Neuronal stem cell (in vitro differentiated cells): ENCODE results near the gene PTRH2.

Source experiments
- DNase-seq: peaks from one replicate; pipeline ENCODE4 v3.0.0-alpha.2; 2013; ENCODE audit warnings: low spot score
- H2AFZ ChIP-seq: one replicate; pipeline ENCODE4 v1.6.1; 2013; ENCODE audit warnings: mild to moderate bottlenecking, low read length, inconsistent platforms
- H2AK5ac ChIP-seq: 2 replicates; pipeline ENCODE4 v1.6.1; 2013; ENCODE audit warnings: low read depth, mild to moderate bottlenecking, inconsistent platforms, low read length, moderate library complexity, mixed read lengths
- H2BK120ac ChIP-seq: 2 replicates; pipeline ENCODE4 v1.6.1; 2013; ENCODE audit warnings: low read depth, mild to moderate bottlenecking, inconsistent platforms, low read length, moderate library complexity, mixed read lengths
- H2BK12ac ChIP-seq: one replicate; pipeline ENCODE4 v1.6.1; 2013; ENCODE audit warnings: low read length, inconsistent platforms
- H2BK15ac ChIP-seq: 2 replicates; pipeline ENCODE4 v1.6.1; 2013; ENCODE audit warnings: mild to moderate bottlenecking, low read length, inconsistent platforms, mixed read lengths
- H2BK5ac ChIP-seq: one replicate; pipeline ENCODE4 v1.6.1; 2013; ENCODE audit warnings: inconsistent platforms, mild to moderate bottlenecking, low read length, moderate library complexity
- H3K14ac ChIP-seq: one replicate; pipeline ENCODE4 v1.6.1; 2013; ENCODE audit warnings: low read length, inconsistent platforms
- H3K18ac ChIP-seq: 2 replicates; pipeline ENCODE4 v1.6.1; 2013; ENCODE audit warnings: low read length, inconsistent platforms
- H3K23ac ChIP-seq: 2 replicates; pipeline ENCODE4 v1.6.1; 2013; ENCODE audit warnings: low read depth, mild to moderate bottlenecking, mixed read lengths, low read length, inconsistent platforms; ENCODE audit not compliant: poor library complexity
- H3K27ac ChIP-seq: replicated peaks from 3 replicates; pipeline ENCODE4 v1.5.1; 2013; ENCODE audit warnings: low read length, inconsistent platforms
- H3K27me3 ChIP-seq, 3 experiments: 2 replicates each; pipeline ENCODE4 v1.6.1; 2013; ENCODE audit warnings: low read length in 3 of 3, mild to moderate bottlenecking in 2 of 3, inconsistent platforms in 1 of 3, low read depth in 1 of 3, mixed read lengths in 1 of 3, moderate library complexity in 1 of 3; ENCODE audit not compliant: control insufficient read depth in 3 of 3, insufficient read depth in 3 of 3
- H3K36me3 ChIP-seq, 2 donors: replicated peaks in 1 of 2; 2 replicates each; pipeline ENCODE4 v1.6.1; 2013; ENCODE audit warnings: low read length in 2 of 2; ENCODE audit not compliant: control insufficient read depth in 2 of 2, insufficient read depth in 2 of 2
- H3K4ac ChIP-seq: 2 replicates; pipeline ENCODE4 v1.6.1; 2013; ENCODE audit warnings: inconsistent platforms, mild to moderate bottlenecking, low read length, moderate library complexity
- H3K4me1 ChIP-seq, 2 donors: 1 replicate in 1 of 2; 2 replicates in 1 of 2; pipeline ENCODE4 v1.6.1; 2013; ENCODE audit warnings: low read length in 2 of 2, low read depth in 1 of 2; ENCODE audit not compliant: control insufficient read depth in 2 of 2, insufficient read depth in 1 of 2
- H3K4me2 ChIP-seq: one replicate; pipeline ENCODE4 v1.6.1; 2013; ENCODE audit warnings: mild to moderate bottlenecking, low read length, inconsistent platforms; ENCODE audit not compliant: insufficient read depth, poor library complexity, severe bottlenecking
- H3K4me3 ChIP-seq, 2 donors: 2 replicates each; pipeline ENCODE4 v1.5.1; 2013; ENCODE audit warnings: low read length in 2 of 2, mild to moderate bottlenecking in 2 of 2, inconsistent platforms in 1 of 2, moderate library complexity in 1 of 2
- H3K79me1 ChIP-seq: one replicate; pipeline ENCODE4 v1.6.1; 2013; ENCODE audit warnings: low read depth, mild to moderate bottlenecking, inconsistent platforms, low read length, moderate library complexity
- H3K9ac ChIP-seq: one replicate; pipeline ENCODE4 v1.6.1; 2013; ENCODE audit warnings: mild to moderate bottlenecking, low read depth, low read length, inconsistent platforms; ENCODE audit not compliant: poor library complexity
- H3K9me3 ChIP-seq, 2 donors: replicated peaks in 1 of 2; 2 replicates each; pipeline versions ENCODE3 to v1.6.1; 2013; ENCODE audit warnings: low read length in 2 of 2, mild to moderate bottlenecking in 2 of 2, inconsistent platforms in 1 of 2, low read depth in 1 of 2, mixed read lengths in 1 of 2, moderate library complexity in 1 of 2; ENCODE audit not compliant: control insufficient read depth in 2 of 2, insufficient read depth in 1 of 2
- H4K8ac ChIP-seq: one replicate; pipeline ENCODE4 v1.6.1; 2013; ENCODE audit warnings: low read depth, mild to moderate bottlenecking, inconsistent platforms, low read length, moderate library complexity
- H4K91ac ChIP-seq: one replicate; pipeline ENCODE4 v1.6.1; 2013; ENCODE audit warnings: low read length, low read depth, mild to moderate bottlenecking, inconsistent platforms; ENCODE audit not compliant: poor library complexity
- WGBS, 2 donors: extraction: QIAGEN DNeasy Blood & Tissue Kit; methylation state at CpG; one replicate each; pipeline ENCODE4 v1.1.7; 2013; ENCODE audit warnings: missing lambda C conversion rate in 2 of 2, mixed read lengths in 1 of 2; ENCODE audit not compliant: insufficient read length in 2 of 2, insufficient replicate concordance in 1 of 2; ENCODE audit errors: extremely low coverage in 2 of 2; 5-methylcytosine and 5-hydroxymethylcytosine counted together

PTRH2 gene

GRCh38 chr17:59669944-59670343 is 37.3 kb downstream of the PTRH2 start:
- Histone ChIP-seq H3K4me3 (no peak overlapping the region), H2BK120ac (no peak overlapping the region), H3K79me1 (no peaks in the 10 kb centered on the region), H2AK5ac (no peak overlapping the region), H3K27ac (no peak overlapping the region), H4K8ac (no peak overlapping the region), H3K27me3 (no peaks in the 10 kb centered on the region), H3K18ac (no peak overlapping the region), H3K9me3 (no peaks in the 10 kb centered on the region), H4K91ac (no peak overlapping the region), H3K14ac (no peak overlapping the region), H3K4ac (no peak overlapping the region), H2AFZ (no peak overlapping the region), H2BK5ac (no peak overlapping the region), H3K23ac (no peak overlapping the region), H3K9ac (no peak overlapping the region), H3K4me2 (no peak overlapping the region), H3K36me3 (peaks cover 8 to 100% of the 10 kb centered on the region in 2 donors), H2BK12ac (no peak overlapping the region), H3K4me1 (no peaks in the 10 kb centered on the region), H2BK15ac (no peak overlapping the region)
- DNase-seq: no peak
- WGBS, 2 donors: no CpG with 5 or more reads among the region's 1 CpG

- no peak overlapping the region for H3K4me3 ChIP-seq
- no CpG with 5 or more reads among the region's 1 CpG for WGBS, 2 donors
- H2BK15ac ChIP-seq: no peak overlapping the region
- H3K9ac ChIP-seq: no peak overlapping the region
- H3K23ac ChIP-seq: no peak overlapping the region
- H4K8ac ChIP-seq: no peak overlapping the region
- H3K18ac ChIP-seq: no peak overlapping the region
- H3K4ac ChIP-seq: no peak overlapping the region
- H3K4me2 ChIP-seq: no peak overlapping the region
- H2AFZ ChIP-seq: no peak overlapping the region
- H4K91ac ChIP-seq: no peak overlapping the region
- H2BK120ac ChIP-seq: no peak overlapping the region
- H2BK12ac ChIP-seq: no peak overlapping the region
- no peaks in the 10 kb centered on the region for H3K79me1 ChIP-seq
- H3K36me3 ChIP-seq: peaks cover 11 to 100% of the 10 kb centered on the region in 2 donors
- H2AK5ac ChIP-seq: no peak overlapping the region
- H3K14ac ChIP-seq: no peak overlapping the region
- H2BK5ac ChIP-seq: no peak overlapping the region
- H3K27ac ChIP-seq: no peak overlapping the region
- H3K4me1 ChIP-seq: no peaks in the 10 kb centered on the region
- no peaks in the 10 kb centered on the region for H3K27me3 ChIP-seq
- DNase-seq: no peak
- no peaks in the 10 kb centered on the region for H3K9me3 ChIP-seq
Observed at GRCh38 chr17:59669411-59669810, 37.8 kb downstream of the PTRH2 start.

GRCh38 chr17:59668816-59669215 is 38.4 kb downstream of the PTRH2 start:
- Histone ChIP-seq H3K4me3 (no peak overlapping the region), H4K91ac (no peak overlapping the region), H3K23ac (no peak overlapping the region), H3K79me1 (peaks cover 2% of the 10 kb centered on the region), H2BK5ac (no peak overlapping the region), H3K9me3 (no peaks in the 10 kb centered on the region), H3K27ac (no peak overlapping the region), H2AFZ (no peak overlapping the region), H3K36me3 (peaks cover 11 to 100% of the 10 kb centered on the region in 2 donors), H3K14ac (no peak overlapping the region), H3K4ac (no peak overlapping the region), H4K8ac (no peak overlapping the region), H2BK120ac (no peak overlapping the region), H3K4me2 (no peak overlapping the region), H2BK15ac (no peak overlapping the region), H3K9ac (no peak overlapping the region), H3K4me1 (no peaks in the 10 kb centered on the region), H2BK12ac (no peak overlapping the region), H2AK5ac (no peak overlapping the region), H3K18ac (no peak overlapping the region), H3K27me3 (no peaks in the 10 kb centered on the region)
- DNase-seq: no peak
- WGBS, 2 donors: no CpG with 5 or more reads among the region's 3 CpGs

- Histone ChIP-seq H2BK15ac (no peak overlapping the region), H3K4ac (no peak overlapping the region), H3K4me3 (no peak overlapping the region), H3K4me1 (no peaks in the 10 kb centered on the region), H4K91ac (no peak overlapping the region), H3K18ac (no peak overlapping the region), H2AFZ (no peak overlapping the region), H3K9me3 (no peaks in the 10 kb centered on the region), H3K27ac (no peak overlapping the region), H3K79me1 (peaks cover 2% of the 10 kb centered on the region), H3K27me3 (no peaks in the 10 kb centered on the region), H3K14ac (no peak overlapping the region), H4K8ac (no peak overlapping the region), H2BK12ac (no peak overlapping the region), H3K9ac (no peak overlapping the region), H2BK5ac (no peak overlapping the region), H3K36me3 (peaks cover 16 to 99% of the 10 kb centered on the region in 2 donors), H2AK5ac (no peak overlapping the region), H2BK120ac (no peak overlapping the region), H3K23ac (no peak overlapping the region), H3K4me2 (no peak overlapping the region)
- WGBS, 2 donors: no CpG with 5 or more reads among the region's 5 CpGs
- no peak for DNase-seq
Observed at GRCh38 chr17:59666235-59666634, 41.0 kb downstream of the PTRH2 start.
